ENCODE data around the gene SBNO2. TPM values are rescaled to one million over a fixed set of nuclear protein-coding genes. Genes with fewer than 3 reads are reported as not detected.

The SBNO2 gene
- total and polyA plus RNA-seq, 2 of the 4 experiments (the other 2 are of a cell fraction) = 13.4 to 40.5 TPM

DNA sequence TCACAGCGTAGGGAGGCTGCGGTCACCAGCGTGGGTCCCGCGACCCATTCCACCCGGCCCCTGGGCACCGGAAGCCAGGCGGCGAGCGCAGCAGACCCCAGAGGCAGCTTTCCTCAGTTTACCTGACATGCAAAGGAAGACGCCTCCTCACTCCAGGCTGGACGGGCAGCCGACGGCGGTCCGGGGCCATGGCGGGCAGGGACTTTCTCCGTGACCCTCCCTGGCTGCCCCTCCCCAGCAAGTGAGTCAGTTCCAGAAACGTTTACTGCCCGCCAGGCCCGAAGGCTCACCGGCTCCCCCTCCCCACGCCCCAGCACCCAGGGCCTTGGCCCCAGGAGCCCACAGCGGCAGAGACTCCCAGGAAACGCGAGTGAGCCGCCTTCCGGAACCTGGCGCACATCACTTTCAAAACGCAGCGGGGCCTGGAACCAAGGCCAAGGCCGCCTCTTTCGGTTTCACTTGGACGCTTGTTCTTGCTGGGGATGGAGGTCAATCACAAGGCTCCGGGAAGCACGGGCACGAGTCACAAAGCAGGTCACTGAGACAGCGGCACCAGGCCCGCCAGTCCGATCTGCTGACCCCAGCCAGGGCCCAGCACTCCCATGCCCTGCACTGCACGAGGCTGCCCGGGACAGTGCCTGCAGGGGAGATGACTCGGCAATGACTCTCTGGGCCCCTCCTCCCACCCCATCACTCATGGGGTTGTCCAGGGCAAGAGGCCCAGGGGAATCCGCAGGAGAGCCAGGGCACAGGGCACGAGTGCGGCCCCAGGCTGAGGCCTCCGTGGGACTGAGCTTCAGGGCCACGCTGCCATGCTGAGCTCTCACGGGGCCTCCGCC lies 5.3 kb downstream of the SBNO2 start:
- WGBS, 2 experiments (ENCODE audit: extremely low coverage in 2 of 2, insufficient read length in 1 of 2) = 74% methylated on average over 24 of the region's 50 CpGs; no CpG with 5 or more reads in 1 of the 2 experiments
- BruUV-seq (replicated peaks) = no TSS peak
- ChIA-PET CTCF (no interaction called here), POLR2A (ENCODE audit: unreplicated experiment) (no interaction called here)
- Histone ChIP-seq H2AK5ac (ENCODE audit: low read depth, low read length) (peak overlapping the region; percentile 96), H3K23ac (ENCODE audit: low read depth, low read length) (peak overlapping the region; percentile 80), H3K4me2 (ENCODE audit: low read depth, low read length) (peak overlapping the region; percentile 80), H2AK9ac (replicated peaks; ENCODE audit: low read depth, low read length, poor library complexity) (peak overlapping the region; percentile 99), H3K9me1 (ENCODE audit: insufficient read depth, low read length) (peaks cover 20% of the 10 kb centered on the region), H4K91ac (ENCODE audit: insufficient read depth, low read depth, low read length) (peak overlapping the region; percentile 92), H3K79me1 (ENCODE audit: low read depth in 1 of 2, low read length in 2 of 2) (peaks cover 7 to 82% of the 10 kb centered on the region in 2 experiments; a peak in 2 of 4 replicates), H4K5ac (ENCODE audit: low read depth, low read length) (peak overlapping the region; percentile 80), H3K56ac (ENCODE audit: extremely low read depth, insufficient read depth, low read length) (peak overlapping the region; percentile 29; the same call in 1 of the 2 replicates), H3K4ac (ENCODE audit: low read depth, low read length) (peak overlapping the region; percentile 91), H3K14ac (replicated peaks; ENCODE audit: low read depth, low read length) (peak overlapping the region; percentile 88), H4K8ac (ENCODE audit: low read depth in 2 of 2, low read length in 2 of 2) (peak overlapping the region; percentile 27 to 95; a peak in 3 of 4 replicates), H3K9ac (ENCODE audit: low read depth, low read length) (peak overlapping the region; percentile 40), H3K36me3 (ENCODE audit: control insufficient read depth, insufficient read depth, low read length) (peaks cover 19% of the 10 kb centered on the region), H3K27ac (ENCODE audit: insufficient read depth, low read length) (peak overlapping the region; percentile 90), H3K4me3 (ENCODE audit: insufficient read depth, low read depth, low read length) (peak overlapping the region; percentile 33), H2BK20ac (ENCODE audit: low read depth, low read length) (peak overlapping the region; percentile 39; the same call in 1 of the 2 replicates), H4K20me1 (ENCODE audit: insufficient read depth, low read length) (peaks cover 81% of the 10 kb centered on the region), H3K9me3 (ENCODE audit: control insufficient read depth, insufficient read depth, low read length) (no peaks in the 10 kb centered on the region), H3K18ac (ENCODE audit: low read depth, low read length) (peak overlapping the region; percentile 67; the same call in 1 of the 2 replicates), H3K27me3 (ENCODE audit: control insufficient read depth, insufficient read depth, low read length) (no peaks in the 10 kb centered on the region), H2AFZ (replicated peaks; ENCODE audit: low read length, poor library complexity) (peak overlapping the region; percentile 87), H2BK120ac (ENCODE audit: low read depth, low read length) (peak overlapping the region; percentile 76), H2BK5ac (ENCODE audit: low read depth, low read length, poor library complexity, severe bottlenecking) (peak overlapping the region; percentile 92), H3K4me1 (ENCODE audit: control insufficient read depth, insufficient read depth, low read length) (peaks cover 38% of the 10 kb centered on the region), H2BK15ac (ENCODE audit: low read depth, low read length) (0 out of 3 replicates have a peak overlapping the region, but pooled peaks have one; percentile 16)
- peak; percentile 73 for ATAC-seq (ENCODE audit: low read depth)
- peak; percentile 85 for DNase-seq
- intact Hi-C loops (cut with micrococcal nuclease) (no loop called here), dilution Hi-C loops (cut with HindIII; ENCODE audit: low sequenced_read_pairs, unreplicated experiment) (no loop called here), in situ Hi-C loops (cut with MboI; ENCODE audit: low sequenced_read_pairs) (no loop called here)
- no peak for TF ChIP-seq CHD1 (IDR thresholded peaks at IDR 0.05; ENCODE audit: low read depth, low read length)
- TF ChIP-seq POLR2A (IDR thresholded peaks at IDR 0.05; ENCODE audit: low read depth, low read length) = peak; percentile 63; the same call in 1 of the 2 replicates
- TF ChIP-seq, protein P1, sequence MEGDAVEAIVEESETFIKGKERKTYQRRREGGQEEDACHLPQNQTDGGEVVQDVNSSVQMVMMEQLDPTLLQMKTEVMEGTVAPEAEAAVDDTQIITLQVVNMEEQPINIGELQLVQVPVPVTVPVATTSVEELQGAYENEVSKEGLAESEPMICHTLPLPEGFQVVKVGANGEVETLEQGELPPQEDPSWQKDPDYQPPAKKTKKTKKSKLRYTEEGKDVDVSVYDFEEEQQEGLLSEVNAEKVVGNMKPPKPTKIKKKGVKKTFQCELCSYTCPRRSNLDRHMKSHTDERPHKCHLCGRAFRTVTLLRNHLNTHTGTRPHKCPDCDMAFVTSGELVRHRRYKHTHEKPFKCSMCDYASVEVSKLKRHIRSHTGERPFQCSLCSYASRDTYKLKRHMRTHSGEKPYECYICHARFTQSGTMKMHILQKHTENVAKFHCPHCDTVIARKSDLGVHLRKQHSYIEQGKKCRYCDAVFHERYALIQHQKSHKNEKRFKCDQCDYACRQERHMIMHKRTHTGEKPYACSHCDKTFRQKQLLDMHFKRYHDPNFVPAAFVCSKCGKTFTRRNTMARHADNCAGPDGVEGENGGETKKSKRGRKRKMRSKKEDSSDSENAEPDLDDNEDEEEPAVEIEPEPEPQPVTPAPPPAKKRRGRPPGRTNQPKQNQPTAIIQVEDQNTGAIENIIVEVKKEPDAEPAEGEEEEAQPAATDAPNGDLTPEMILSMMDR (conservative IDR thresholded peaks at IDR 0.05; ENCODE audit: low read depth, low read length) = no peak
- TF ChIP-seq RAD21 (IDR thresholded peaks at IDR 0.05; ENCODE audit: low read length) = no peak; the same call in 1 of the 2 replicates
- TF ChIP-seq, protein P2, sequence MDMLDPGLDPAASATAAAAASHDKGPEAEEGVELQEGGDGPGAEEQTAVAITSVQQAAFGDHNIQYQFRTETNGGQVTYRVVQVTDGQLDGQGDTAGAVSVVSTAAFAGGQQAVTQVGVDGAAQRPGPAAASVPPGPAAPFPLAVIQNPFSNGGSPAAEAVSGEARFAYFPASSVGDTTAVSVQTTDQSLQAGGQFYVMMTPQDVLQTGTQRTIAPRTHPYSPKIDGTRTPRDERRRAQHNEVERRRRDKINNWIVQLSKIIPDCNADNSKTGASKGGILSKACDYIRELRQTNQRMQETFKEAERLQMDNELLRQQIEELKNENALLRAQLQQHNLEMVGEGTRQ (IDR thresholded peaks at IDR 0.05; ENCODE audit: low read depth, low read length) = no peak
- TF ChIP-seq MAZ (IDR thresholded peaks at IDR 0.05; ENCODE audit: borderline replicate concordance, low read depth, low read length) = peak; percentile 73
- TF ChIP-seq NFE2L2 (IDR thresholded peaks at IDR 0.05; ENCODE audit: low read depth, low read length) = peak; percentile 88
- TF ChIP-seq RCOR1 (IDR thresholded peaks at IDR 0.05; ENCODE audit: insufficient replicate concordance, low read length) = peak; percentile 16
- peak; percentile 78 for TF ChIP-seq FOS (IDR thresholded peaks at IDR 0.05; ENCODE audit: low read depth, low read length)
- TF ChIP-seq MXI1 (IDR thresholded peaks at IDR 0.05; ENCODE audit: borderline replicate concordance, low read depth, low read length) = peak; percentile 85
- TF ChIP-seq, protein P3, sequence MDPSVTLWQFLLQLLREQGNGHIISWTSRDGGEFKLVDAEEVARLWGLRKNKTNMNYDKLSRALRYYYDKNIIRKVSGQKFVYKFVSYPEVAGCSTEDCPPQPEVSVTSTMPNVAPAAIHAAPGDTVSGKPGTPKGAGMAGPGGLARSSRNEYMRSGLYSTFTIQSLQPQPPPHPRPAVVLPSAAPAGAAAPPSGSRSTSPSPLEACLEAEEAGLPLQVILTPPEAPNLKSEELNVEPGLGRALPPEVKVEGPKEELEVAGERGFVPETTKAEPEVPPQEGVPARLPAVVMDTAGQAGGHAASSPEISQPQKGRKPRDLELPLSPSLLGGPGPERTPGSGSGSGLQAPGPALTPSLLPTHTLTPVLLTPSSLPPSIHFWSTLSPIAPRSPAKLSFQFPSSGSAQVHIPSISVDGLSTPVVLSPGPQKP (IDR thresholded peaks at IDR 0.05; ENCODE audit: borderline replicate concordance, low read depth, low read length) = no peak
- TF ChIP-seq CEBPB (IDR thresholded peaks at IDR 0.05; ENCODE audit: low read depth, low read length) = no peak
- TF ChIP-seq RFX5 (IDR thresholded peaks at IDR 0.05; ENCODE audit: low read depth, low read length) = no peak

Data from IMR-90 (cell line).